HEK293T (cell line): Measurements from ENCODE around the gene S1PR4.

Experiments used
- ARNT ChIP-seq: fragments of 450-650 bp; IDR thresholded peaks from 2 replicates; pipeline ENCODE4 v1.6.1; 2017; ENCODE audit warnings: mild to moderate bottlenecking
- BHLHE40 ChIP-seq: fragments of 450-650 bp; IDR thresholded peaks from 2 replicates; pipeline ENCODE4 v1.6.1; 2016; ENCODE audit warnings: mild to moderate bottlenecking, moderate library complexity, borderline replicate concordance
- CTBP1 ChIP-seq: fragments of 450-650 bp; IDR thresholded peaks from 2 replicates; pipeline ENCODE4 v1.6.1; 2016; ENCODE audit warnings: borderline replicate concordance
- FOXA1 ChIP-seq: fragments of 450-650 bp; IDR thresholded peaks from 2 replicates; pipeline ENCODE4 v1.6.1; 2016; ENCODE audit warnings: mild to moderate bottlenecking
- FOXM1 ChIP-seq: fragments of 450-650 bp; IDR thresholded peaks from 2 replicates; pipeline ENCODE4 v1.6.1; 2017; ENCODE audit warnings: mild to moderate bottlenecking, borderline replicate concordance
- HDGF ChIP-seq: fragments of 450-650 bp; IDR thresholded peaks from 2 replicates; pipeline ENCODE4 v1.6.1; 2017; ENCODE audit warnings: antibody characterized with exemption, borderline replicate concordance
- L3MBTL2 ChIP-seq: fragments of 450-650 bp; conservative IDR thresholded peaks from 2 replicates; pipeline ENCODE4 v1.6.1; 2016; ENCODE audit warnings: mild to moderate bottlenecking
- LEF1 ChIP-seq: fragments of 450-650 bp; IDR thresholded peaks from 2 replicates; pipeline ENCODE4 v1.6.1; 2017; ENCODE audit warnings: mild to moderate bottlenecking, borderline replicate concordance
- NFRKB ChIP-seq: fragments of 450-650 bp; IDR thresholded peaks from 2 replicates; pipeline ENCODE4 v1.6.1; 2016; ENCODE audit warnings: mild to moderate bottlenecking, moderate library complexity
- SP1 ChIP-seq: fragments of 450-650 bp; IDR thresholded peaks from 2 replicates; pipeline ENCODE4 v1.6.1; 2017
- SUZ12 ChIP-seq: fragments of 450-650 bp; IDR thresholded peaks from 2 replicates; pipeline ENCODE4 v1.6.1; 2016; ENCODE audit warnings: mild to moderate bottlenecking
- ZNF384 ChIP-seq: fragments of 450-650 bp; IDR thresholded peaks from 2 replicates; pipeline ENCODE4 v1.6.1; 2016
- TF ChIP-seq, protein P1 (sequence below): fragments of 450-650 bp; IDR thresholded peaks from 2 replicates; pipeline ENCODE4 v1.6.1; 2016

DNA sequence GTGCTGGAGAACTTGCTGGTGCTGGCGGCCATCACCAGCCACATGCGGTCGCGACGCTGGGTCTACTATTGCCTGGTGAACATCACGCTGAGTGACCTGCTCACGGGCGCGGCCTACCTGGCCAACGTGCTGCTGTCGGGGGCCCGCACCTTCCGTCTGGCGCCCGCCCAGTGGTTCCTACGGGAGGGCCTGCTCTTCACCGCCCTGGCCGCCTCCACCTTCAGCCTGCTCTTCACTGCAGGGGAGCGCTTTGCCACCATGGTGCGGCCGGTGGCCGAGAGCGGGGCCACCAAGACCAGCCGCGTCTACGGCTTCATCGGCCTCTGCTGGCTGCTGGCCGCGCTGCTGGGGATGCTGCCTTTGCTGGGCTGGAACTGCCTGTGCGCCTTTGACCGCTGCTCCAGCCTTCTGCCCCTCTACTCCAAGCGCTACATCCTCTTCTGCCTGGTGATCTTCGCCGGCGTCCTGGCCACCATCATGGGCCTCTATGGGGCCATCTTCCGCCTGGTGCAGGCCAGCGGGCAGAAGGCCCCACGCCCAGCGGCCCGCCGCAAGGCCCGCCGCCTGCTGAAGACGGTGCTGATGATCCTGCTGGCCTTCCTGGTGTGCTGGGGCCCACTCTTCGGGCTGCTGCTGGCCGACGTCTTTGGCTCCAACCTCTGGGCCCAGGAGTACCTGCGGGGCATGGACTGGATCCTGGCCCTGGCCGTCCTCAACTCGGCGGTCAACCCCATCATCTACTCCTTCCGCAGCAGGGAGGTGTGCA, 587 bp downstream of the S1PR4 start:
- TF ChIP-seq FOXM1 (no peak), L3MBTL2 (no peak), HDGF (no peak), LEF1 (no peak), SUZ12 (no peak), ARNT (no peak), BHLHE40 (no peak), CTBP1 (no peak), ZNF384 (no peak), FOXA1 (no peak), SP1 (no peak), NFRKB (no peak)
- TF ChIP-seq, protein P1, sequence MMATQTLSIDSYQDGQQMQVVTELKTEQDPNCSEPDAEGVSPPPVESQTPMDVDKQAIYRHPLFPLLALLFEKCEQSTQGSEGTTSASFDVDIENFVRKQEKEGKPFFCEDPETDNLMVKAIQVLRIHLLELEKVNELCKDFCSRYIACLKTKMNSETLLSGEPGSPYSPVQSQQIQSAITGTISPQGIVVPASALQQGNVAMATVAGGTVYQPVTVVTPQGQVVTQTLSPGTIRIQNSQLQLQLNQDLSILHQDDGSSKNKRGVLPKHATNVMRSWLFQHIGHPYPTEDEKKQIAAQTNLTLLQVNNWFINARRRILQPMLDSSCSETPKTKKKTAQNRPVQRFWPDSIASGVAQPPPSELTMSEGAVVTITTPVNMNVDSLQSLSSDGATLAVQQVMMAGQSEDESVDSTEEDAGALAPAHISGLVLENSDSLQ, result no peak
